K562 (cell line): ENCODE measurements around the gene BAMBI. TPM values are rescaled to one million over a fixed set of nuclear protein-coding genes. Genes with fewer than 3 reads are reported as not detected.

Experiments
- BRCA1 ChIP-seq, 2 experiments: fragments of 450-650 bp in 1 of 2; sonication (generic) in 1 of 2; formaldehyde crosslinking in 1 of 2; IDR thresholded peaks; 2 replicates each; pipeline versions ENCODE4 v1.5.0 to v1.6.1; 2017 to 2020; ENCODE audit warnings: mild to moderate bottlenecking in 1 of 2, missing genetic modification reagents in 1 of 2
- CSDE1 ChIP-seq, 2 experiments: fragments of 450-650 bp; IDR thresholded peaks; 2 replicates each; pipeline ENCODE4 v1.6.1; 2016; ENCODE audit warnings: mild to moderate bottlenecking in 1 of 2
- FOS ChIP-seq: IDR thresholded peaks from 3 replicates; pipeline ENCODE4 v1.6.1; 2011; ENCODE audit not compliant: insufficient read length; ENCODE audit errors: extremely low read depth
- FOXP1 ChIP-seq: sonication (generic); formaldehyde crosslinking; IDR thresholded peaks from 2 replicates; pipeline ENCODE4 v1.8.0; 2022; ENCODE audit warnings: mild to moderate bottlenecking, missing genetic modification reagents
- GATA2 ChIP-seq: sonication (generic); formaldehyde crosslinking; IDR thresholded peaks from 2 replicates; pipeline ENCODE4 v1.4.0; 2020; ENCODE audit warnings: mild to moderate bottlenecking, missing genetic modification reagents
- HDGF ChIP-seq: fragments of 450-650 bp; IDR thresholded peaks from 2 replicates; pipeline ENCODE4 v1.6.1; 2016
- ZBTB17 ChIP-seq: fragments of 450-650 bp; formaldehyde crosslinking; IDR thresholded peaks from 2 replicates; pipeline ENCODE4 v1.4.0; 2020; ENCODE audit warnings: mild to moderate bottlenecking
- ZBTB8A ChIP-seq: fragments of 450-650 bp; IDR thresholded peaks from 2 replicates; pipeline ENCODE4 v1.6.1; 2018; ENCODE audit warnings: mild to moderate bottlenecking, moderate library complexity; ENCODE audit not compliant: partially characterized antibody
- polyA plus RNA-seq, 8 experiments: library from polyadenylated mRNA; depleted of rRNA in 4 of 8; stranded (reverse) in 5 of 8; unstranded in 3 of 8; fragments of >200 nt; fragmentation: Nextera tagmentation in 2 of 8; fragmentation: Illumina TruSeq in 1 of 8; extraction: Ambion mirVana in 2 of 8; extraction: Trizol in 1 of 8; gene quantifications; 2 replicates each; pipeline versions ENCODE4 v1.2.1 to v1.2.3, GENCODE V29; 2011 to 2014; ENCODE audit warnings: inconsistent platforms in 1 of 8, missing spikeins in 1 of 8
- total RNA-seq, 7 experiments: library from RNA; depleted of rRNA in 6 of 7; stranded (reverse); fragments of >200 nt in 6 of 7; fragmentation: Illumina TruSeq in 2 of 7; extraction: Trizol in 2 of 7; gene quantifications; 2 replicates each; pipeline versions ENCODE4 v1.2.1 to v1.2.3, GENCODE V29; 2011 to 2021; ENCODE audit warnings: low replicate concordance in 1 of 7
- TF ChIP-seq, protein P1 (sequence below), 2 experiments: fragments of 450-650 bp in 1 of 2; sonication (generic) in 1 of 2; formaldehyde crosslinking in 1 of 2; IDR thresholded peaks; 2 replicates each; pipeline versions ENCODE4 v1.7.1 to v1.9.0; 2016 to 2022; ENCODE audit warnings: inconsistent platforms in 1 of 2, mild to moderate bottlenecking in 1 of 2, missing genetic modification reagents in 1 of 2
- TF ChIP-seq, protein P2 (sequence below), 2 experiments: fragments of 450-650 bp; IDR thresholded peaks; 2 replicates each; pipeline ENCODE4 v1.6.1; 2016
- TF ChIP-seq, protein P3 (sequence below), 2 experiments: IDR thresholded peaks; 2 replicates each; pipeline ENCODE4 v1.6.1; 2011; ENCODE audit warnings: borderline replicate concordance in 1 of 2, control low read depth in 1 of 2, low read depth in 1 of 2, low read length in 1 of 2, mild to moderate bottlenecking in 1 of 2, mixed read lengths in 1 of 2, moderate library complexity in 1 of 2; ENCODE audit not compliant: insufficient read depth in 1 of 2, insufficient read length in 1 of 2, poor library complexity in 1 of 2, severe bottlenecking in 1 of 2; ENCODE audit errors: extremely low read depth in 1 of 2
- TF ChIP-seq, protein P4 (sequence below): conservative IDR thresholded peaks from 2 replicates; pipeline ENCODE4 v1.6.1; 2011; ENCODE audit warnings: low read depth, mild to moderate bottlenecking, low read length; ENCODE audit not compliant: control insufficient read depth

BAMBI gene
- total and polyA plus RNA-seq, 9 of the 15 experiments (the other 6 are each of a cell fraction or from before 2014, with no cell fraction given) = 2.0 to 21.8 (median 13.5) TPM

DNA sequence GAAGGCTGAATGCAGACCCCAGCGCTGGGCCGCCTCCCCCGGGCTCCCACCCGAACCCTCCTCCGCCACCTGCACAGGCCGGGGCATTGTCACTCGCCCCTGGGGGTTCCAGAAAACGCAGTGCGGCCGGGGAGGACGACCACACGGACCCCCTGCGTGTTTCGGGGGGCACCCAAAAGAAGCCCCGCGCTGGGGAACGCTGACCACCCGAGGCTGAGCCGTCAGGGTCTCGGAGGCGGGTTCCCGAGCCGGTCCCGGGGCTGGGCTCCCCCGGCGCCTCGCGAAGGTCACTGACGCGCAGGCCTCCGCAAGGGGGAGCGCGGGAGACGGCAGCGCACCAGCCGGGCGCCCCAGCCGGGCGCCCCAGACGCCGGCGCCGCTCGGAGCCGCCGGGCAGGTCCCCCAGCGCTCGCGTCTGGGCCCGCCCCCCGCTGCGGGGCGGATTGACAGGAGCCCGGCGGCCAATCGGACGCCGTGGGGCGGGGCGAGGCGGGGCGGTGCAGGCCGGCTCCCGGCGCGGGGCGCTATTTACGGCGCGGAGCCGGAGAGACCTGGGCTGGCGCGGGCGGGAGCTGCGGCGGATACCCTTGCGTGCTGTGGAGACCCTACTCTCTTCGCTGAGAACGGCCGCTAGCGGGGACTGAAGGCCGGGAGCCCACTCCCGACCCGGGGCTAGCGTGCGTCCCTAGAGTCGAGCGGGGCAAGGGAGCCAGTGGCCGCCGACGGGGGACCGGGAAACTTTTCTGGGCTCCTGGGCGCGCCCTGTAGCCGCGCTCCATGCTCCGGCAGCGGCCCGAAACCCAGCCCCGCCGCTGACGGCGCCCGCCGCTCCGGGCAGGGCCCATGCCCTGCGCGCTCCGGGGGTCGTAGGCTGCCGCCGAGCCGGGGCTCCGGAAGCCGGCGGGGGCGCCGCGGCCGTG, at the start of gene BAMBI (continued):
- TF ChIP-seq, protein P1, sequence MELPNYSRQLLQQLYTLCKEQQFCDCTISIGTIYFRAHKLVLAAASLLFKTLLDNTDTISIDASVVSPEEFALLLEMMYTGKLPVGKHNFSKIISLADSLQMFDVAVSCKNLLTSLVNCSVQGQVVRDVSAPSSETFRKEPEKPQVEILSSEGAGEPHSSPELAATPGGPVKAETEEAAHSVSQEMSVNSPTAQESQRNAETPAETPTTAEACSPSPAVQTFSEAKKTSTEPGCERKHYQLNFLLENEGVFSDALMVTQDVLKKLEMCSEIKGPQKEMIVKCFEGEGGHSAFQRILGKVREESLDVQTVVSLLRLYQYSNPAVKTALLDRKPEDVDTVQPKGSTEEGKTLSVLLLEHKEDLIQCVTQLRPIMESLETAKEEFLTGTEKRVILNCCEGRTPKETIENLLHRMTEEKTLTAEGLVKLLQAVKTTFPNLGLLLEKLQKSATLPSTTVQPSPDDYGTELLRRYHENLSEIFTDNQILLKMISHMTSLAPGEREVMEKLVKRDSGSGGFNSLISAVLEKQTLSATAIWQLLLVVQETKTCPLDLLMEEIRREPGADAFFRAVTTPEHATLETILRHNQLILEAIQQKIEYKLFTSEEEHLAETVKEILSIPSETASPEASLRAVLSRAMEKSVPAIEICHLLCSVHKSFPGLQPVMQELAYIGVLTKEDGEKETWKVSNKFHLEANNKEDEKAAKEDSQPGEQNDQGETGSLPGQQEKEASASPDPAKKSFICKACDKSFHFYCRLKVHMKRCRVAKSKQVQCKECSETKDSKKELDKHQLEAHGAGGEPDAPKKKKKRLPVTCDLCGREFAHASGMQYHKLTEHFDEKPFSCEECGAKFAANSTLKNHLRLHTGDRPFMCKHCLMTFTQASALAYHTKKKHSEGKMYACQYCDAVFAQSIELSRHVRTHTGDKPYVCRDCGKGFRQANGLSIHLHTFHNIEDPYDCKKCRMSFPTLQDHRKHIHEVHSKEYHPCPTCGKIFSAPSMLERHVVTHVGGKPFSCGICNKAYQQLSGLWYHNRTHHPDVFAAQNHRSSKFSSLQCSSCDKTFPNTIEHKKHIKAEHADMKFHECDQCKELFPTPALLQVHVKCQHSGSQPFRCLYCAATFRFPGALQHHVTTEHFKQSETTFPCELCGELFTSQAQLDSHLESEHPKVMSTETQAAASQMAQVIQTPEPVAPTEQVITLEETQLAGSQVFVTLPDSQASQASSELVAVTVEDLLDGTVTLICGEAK (IDR thresholded peaks at IDR 0.05) = no peak
- TF ChIP-seq, protein P1 (CRISPR knock-in tag; IDR thresholded peaks at IDR 0.05) = no peak
- TF ChIP-seq FOXP1 (CRISPR knock-in tag) (0 out of 2 replicates have a peak, but pooled peaks have one; percentile 46), BRCA1 (IDR thresholded peaks at IDR 0.05) (no peak), BRCA1 (CRISPR knock-in tag; IDR thresholded peaks at IDR 0.05) (no peak), ZBTB17 (no peak), FOS (peak; percentile 42), HDGF (no peak), CSDE1 (IDR thresholded peaks at IDR 0.05) (no peak), ZBTB8A (no peak), GATA2 (CRISPR knock-in tag) (no peak)
- TF ChIP-seq, protein P2, sequence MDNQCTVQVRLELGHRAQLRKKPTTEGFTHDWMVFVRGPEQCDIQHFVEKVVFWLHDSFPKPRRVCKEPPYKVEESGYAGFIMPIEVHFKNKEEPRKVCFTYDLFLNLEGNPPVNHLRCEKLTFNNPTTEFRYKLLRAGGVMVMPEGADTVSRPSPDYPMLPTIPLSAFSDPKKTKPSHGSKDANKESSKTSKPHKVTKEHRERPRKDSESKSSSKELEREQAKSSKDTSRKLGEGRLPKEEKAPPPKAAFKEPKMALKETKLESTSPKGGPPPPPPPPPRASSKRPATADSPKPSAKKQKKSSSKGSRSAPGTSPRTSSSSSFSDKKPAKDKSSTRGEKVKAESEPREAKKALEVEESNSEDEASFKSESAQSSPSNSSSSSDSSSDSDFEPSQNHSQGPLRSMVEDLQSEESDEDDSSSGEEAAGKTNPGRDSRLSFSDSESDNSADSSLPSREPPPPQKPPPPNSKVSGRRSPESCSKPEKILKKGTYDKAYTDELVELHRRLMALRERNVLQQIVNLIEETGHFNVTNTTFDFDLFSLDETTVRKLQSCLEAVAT (IDR thresholded peaks at IDR 0.05) = peak in 1 of 2 experiments; percentile 41; a peak in 1 of 4 replicates
- TF ChIP-seq, protein P3, sequence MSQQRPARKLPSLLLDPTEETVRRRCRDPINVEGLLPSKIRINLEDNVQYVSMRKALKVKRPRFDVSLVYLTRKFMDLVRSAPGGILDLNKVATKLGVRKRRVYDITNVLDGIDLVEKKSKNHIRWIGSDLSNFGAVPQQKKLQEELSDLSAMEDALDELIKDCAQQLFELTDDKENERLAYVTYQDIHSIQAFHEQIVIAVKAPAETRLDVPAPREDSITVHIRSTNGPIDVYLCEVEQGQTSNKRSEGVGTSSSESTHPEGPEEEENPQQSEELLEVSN (IDR thresholded peaks at IDR 0.05; ENCODE audit: borderline replicate concordance in 1 of 2, extremely low read depth in 1 of 2, insufficient read depth in 1 of 2, insufficient read length in 1 of 2, low read depth in 1 of 2, low read length in 1 of 2, poor library complexity in 1 of 2, severe bottlenecking in 1 of 2) = peak; percentile 14 to 68
- TF ChIP-seq, protein P4, sequence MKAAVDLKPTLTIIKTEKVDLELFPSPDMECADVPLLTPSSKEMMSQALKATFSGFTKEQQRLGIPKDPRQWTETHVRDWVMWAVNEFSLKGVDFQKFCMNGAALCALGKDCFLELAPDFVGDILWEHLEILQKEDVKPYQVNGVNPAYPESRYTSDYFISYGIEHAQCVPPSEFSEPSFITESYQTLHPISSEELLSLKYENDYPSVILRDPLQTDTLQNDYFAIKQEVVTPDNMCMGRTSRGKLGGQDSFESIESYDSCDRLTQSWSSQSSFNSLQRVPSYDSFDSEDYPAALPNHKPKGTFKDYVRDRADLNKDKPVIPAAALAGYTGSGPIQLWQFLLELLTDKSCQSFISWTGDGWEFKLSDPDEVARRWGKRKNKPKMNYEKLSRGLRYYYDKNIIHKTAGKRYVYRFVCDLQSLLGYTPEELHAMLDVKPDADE = peak; percentile 66
